ENCODE results near the gene AGFG2.
A peak's percentile ranks its signal among the peaks of the same experiment; 100 is the strongest.

AGFG2 gene

DNA sequence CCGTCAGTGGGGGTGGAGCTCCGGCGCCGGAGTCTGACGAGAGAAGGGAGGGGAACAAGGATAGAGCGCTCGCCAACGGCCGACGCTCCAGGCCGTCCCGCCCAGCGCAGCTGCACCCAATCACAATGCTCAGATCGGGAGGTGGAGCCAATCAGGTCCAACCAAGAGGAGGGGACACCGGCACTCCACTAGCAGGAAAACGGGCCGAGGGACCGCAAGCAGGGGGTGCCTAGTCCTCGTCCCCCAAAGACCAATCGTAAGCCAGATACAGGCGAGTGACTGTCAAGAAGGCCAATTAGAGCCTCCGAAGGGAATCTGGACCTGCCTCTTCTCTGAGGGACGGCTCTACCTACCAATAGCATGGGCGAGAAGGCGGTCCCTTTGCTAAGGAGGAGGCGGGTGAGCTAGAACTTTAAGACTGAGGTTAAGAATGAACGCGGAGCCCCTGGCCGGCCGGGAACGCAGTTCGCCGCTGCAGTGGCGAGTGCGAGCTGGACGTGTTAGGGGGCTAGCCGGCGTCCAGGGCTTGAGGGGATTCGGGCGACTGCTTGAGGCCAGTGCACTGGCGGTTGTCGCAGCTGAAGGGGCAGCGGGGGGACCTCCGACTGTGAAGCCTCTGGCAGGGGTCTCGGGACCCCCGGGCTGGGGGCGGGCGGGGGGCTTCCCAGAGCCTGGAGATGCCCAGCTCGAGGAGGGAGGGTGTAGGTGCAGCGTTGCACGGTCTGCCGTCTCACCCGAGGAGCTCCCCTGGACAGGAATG is 47.4 kb downstream of the AGFG2 start, which contains the start of gene FBXO24:
FBXO24 (plus strand) TSS at position 63 of the 760 bp plus-strand sequence; CDS start at position 361, 298 bp downstream.
- Mint-ChIP-seq H3K4me1 (ENCODE audit: low read depth) (peaks cover 59% of the 10 kb centered on the region), H3K36me3 (ENCODE audit: low read depth) (peaks cover 20% of the 10 kb centered on the region), H3K27ac (peak within 1 kb of the TSS; percentile 90), H3K27me3 (peaks cover 18% of the 10 kb centered on the region), H3K9me3 (no peaks in the 10 kb centered on the region), H3K4me3 (peak within 1 kb of the TSS; percentile 95)
- intact Hi-C loops (cut with micrococcal nuclease): loop anchor here (10.0 kb wide), 1 partner anchor 88 kb away; the partner anchor contains the start of gene GNB2

- Mint-ChIP-seq H3K36me3 (ENCODE audit: low read depth) (peaks cover 15% of the 10 kb centered on the region), H3K4me1 (ENCODE audit: low read depth) (peaks cover 47% of the 10 kb centered on the region), H3K9me3 (no peaks in the 10 kb centered on the region), H3K27ac (no peak overlapping the region), H3K4me3 (no peak overlapping the region), H3K27me3 (peaks cover 22% of the 10 kb centered on the region)
- intact Hi-C loops (cut with micrococcal nuclease): loop anchor here (1.0 to 10.0 kb wide), 2 partner anchors 24 to 86 kb away; partner anchors contain the start of gene GNB2
Observed at GRCh38 chr7:100588438-100588837, 49.4 kb downstream of the AGFG2 start.

- Mint-ChIP-seq H3K4me1 (ENCODE audit: low read depth) (peaks cover 40% of the 10 kb centered on the region), H3K4me3 (no peak overlapping the region), H3K36me3 (ENCODE audit: low read depth) (peaks cover 11% of the 10 kb centered on the region), H3K27me3 (peaks cover 24% of the 10 kb centered on the region), H3K27ac (no peak overlapping the region), H3K9me3 (no peaks in the 10 kb centered on the region)
- intact Hi-C loops (cut with micrococcal nuclease): loop anchor here (10.0 kb wide), 1 partner anchor 85 kb away; the partner anchor contains the start of gene GNB2
Observed at GRCh38 chr7:100589341-100589947, 50.4 kb downstream of the AGFG2 start.

DNA sequence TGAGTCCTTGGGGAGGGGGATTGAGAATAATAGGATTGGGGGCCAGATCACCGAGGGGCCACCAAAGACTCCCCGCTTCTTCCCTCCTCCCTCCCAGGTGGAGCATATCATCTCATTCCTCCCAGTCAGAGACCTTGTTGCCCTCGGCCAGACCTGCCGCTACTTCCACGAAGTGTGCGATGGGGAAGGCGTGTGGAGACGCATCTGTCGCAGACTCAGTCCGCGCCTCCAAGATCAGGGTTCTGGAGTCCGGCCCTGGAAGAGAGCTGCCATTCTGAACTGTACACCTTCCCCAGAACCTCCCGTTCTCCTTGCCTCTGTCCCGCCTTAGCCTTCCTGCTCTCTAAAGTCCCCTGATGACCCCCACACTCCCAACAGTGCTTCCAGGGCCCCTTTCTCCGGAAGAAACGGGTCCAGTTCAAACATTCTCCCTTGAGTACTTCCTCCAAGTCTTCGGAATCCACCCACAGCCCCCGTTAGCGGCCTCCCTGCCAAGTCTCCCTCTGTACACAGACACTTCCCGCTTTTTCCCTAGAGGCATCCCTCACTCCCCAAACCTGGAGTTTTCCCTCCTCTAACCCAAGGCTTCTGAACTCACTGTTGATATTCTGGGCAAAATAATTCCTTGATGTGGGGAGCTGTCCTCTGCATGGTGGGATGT is 51.2 kb downstream of the AGFG2 start:
- Mint-ChIP-seq H3K27me3 (peaks cover 26% of the 10 kb centered on the region), H3K4me1 (ENCODE audit: low read depth) (peaks cover 36% of the 10 kb centered on the region), H3K4me3 (peak overlapping the region; percentile 43), H3K9me3 (no peaks in the 10 kb centered on the region), H3K36me3 (ENCODE audit: low read depth) (peaks cover 6% of the 10 kb centered on the region), H3K27ac (peak overlapping the region; percentile 34)
- intact Hi-C loops (cut with micrococcal nuclease): no loop called here

DNA sequence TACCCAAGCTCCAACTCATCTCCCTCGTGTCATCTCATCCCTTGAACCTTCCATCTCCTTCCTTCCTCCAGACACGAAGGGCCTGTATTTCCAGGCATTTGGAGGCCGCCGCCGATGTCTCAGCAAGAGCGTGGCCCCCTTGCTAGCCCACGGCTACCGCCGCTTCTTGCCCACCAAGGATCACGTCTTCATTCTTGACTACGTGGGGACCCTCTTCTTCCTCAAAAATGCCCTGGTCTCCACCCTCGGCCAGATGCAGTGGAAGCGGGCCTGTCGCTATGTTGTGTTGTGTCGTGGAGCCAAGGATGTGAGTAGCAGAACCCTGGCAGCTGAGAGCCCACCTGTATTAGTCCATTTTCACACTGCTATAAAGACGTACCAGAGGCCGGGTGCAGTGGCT is 52.6 kb downstream of the AGFG2 start:
- no peak overlapping the region for H3K4me3 Mint-ChIP-seq
- H3K27ac Mint-ChIP-seq: no peak overlapping the region
- H3K9me3 Mint-ChIP-seq: no peaks in the 10 kb centered on the region
- H3K27me3 Mint-ChIP-seq: peaks cover 26% of the 10 kb centered on the region
- intact Hi-C loops (cut with micrococcal nuclease): no loop called here
- H3K36me3 Mint-ChIP-seq (ENCODE audit: low read depth): no peaks in the 10 kb centered on the region
- peaks cover 30% of the 10 kb centered on the region for H3K4me1 Mint-ChIP-seq (ENCODE audit: low read depth)

GRCh38 chr7:100595188-100595587 is 56.2 kb downstream of the AGFG2 start:
- Mint-ChIP-seq H3K27me3 (peaks cover 18% of the 10 kb centered on the region), H3K9me3 (no peaks in the 10 kb centered on the region), H3K36me3 (ENCODE audit: low read depth) (no peaks in the 10 kb centered on the region), H3K4me3 (no peak overlapping the region), H3K27ac (no peak overlapping the region), H3K4me1 (ENCODE audit: low read depth) (peaks cover 6% of the 10 kb centered on the region)
- intact Hi-C loops (cut with micrococcal nuclease): no loop called here

GRCh38 chr7:100598425-100598824 is 59.4 kb downstream of the AGFG2 start:
- Mint-ChIP-seq H3K9me3 (no peaks in the 10 kb centered on the region), H3K27ac (no peak overlapping the region), H3K27me3 (peaks cover 33% of the 10 kb centered on the region)

GRCh38 chr7:100599911-100600729 is 61.1 kb downstream of the AGFG2 start:
- intact Hi-C loops (cut with micrococcal nuclease): no loop called here
- no peaks in the 10 kb centered on the region for H3K9me3 Mint-ChIP-seq
- H3K4me3 Mint-ChIP-seq: no peak overlapping the region
- peaks cover 22% of the 10 kb centered on the region for H3K4me1 Mint-ChIP-seq (ENCODE audit: low read depth)
- H3K27ac Mint-ChIP-seq: no peak overlapping the region
- peaks cover 39% of the 10 kb centered on the region for H3K27me3 Mint-ChIP-seq
- no peaks in the 10 kb centered on the region for H3K36me3 Mint-ChIP-seq (ENCODE audit: low read depth)

More at GRCh38 chr7:100598425-100598824, 59.4 kb downstream of the AGFG2 start:
- intact Hi-C loops (cut with micrococcal nuclease): no loop called here
- Mint-ChIP-seq H3K36me3 (ENCODE audit: low read depth) (no peaks in the 10 kb centered on the region), H3K4me1 (ENCODE audit: low read depth) (peaks cover 9% of the 10 kb centered on the region), H3K4me3 (no peak overlapping the region)

DNA sequence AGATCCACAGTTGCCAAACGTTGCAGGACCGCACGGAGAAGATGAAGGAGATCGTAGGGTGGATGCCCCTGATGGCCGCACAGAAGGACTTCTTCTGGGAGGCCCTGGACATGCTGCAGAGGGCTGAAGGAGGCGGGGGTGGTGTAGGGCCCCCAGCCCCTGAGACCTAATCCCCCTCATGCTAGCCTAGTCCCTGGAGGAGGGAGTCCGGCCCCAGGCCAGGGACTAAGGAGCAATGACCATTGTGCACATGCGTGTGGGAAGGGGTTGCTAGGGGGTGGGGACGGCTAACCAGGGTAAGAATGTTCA is 61.7 kb downstream of the AGFG2 start:
- Mint-ChIP-seq H3K9me3 (no peaks in the 10 kb centered on the region), H3K4me3 (no peak overlapping the region), H3K27ac (no peak overlapping the region), H3K36me3 (ENCODE audit: low read depth) (no peaks in the 10 kb centered on the region), H3K4me1 (ENCODE audit: low read depth) (peaks cover 28% of the 10 kb centered on the region), H3K27me3 (peaks cover 44% of the 10 kb centered on the region)
- intact Hi-C loops (cut with micrococcal nuclease): no loop called here

DNA sequence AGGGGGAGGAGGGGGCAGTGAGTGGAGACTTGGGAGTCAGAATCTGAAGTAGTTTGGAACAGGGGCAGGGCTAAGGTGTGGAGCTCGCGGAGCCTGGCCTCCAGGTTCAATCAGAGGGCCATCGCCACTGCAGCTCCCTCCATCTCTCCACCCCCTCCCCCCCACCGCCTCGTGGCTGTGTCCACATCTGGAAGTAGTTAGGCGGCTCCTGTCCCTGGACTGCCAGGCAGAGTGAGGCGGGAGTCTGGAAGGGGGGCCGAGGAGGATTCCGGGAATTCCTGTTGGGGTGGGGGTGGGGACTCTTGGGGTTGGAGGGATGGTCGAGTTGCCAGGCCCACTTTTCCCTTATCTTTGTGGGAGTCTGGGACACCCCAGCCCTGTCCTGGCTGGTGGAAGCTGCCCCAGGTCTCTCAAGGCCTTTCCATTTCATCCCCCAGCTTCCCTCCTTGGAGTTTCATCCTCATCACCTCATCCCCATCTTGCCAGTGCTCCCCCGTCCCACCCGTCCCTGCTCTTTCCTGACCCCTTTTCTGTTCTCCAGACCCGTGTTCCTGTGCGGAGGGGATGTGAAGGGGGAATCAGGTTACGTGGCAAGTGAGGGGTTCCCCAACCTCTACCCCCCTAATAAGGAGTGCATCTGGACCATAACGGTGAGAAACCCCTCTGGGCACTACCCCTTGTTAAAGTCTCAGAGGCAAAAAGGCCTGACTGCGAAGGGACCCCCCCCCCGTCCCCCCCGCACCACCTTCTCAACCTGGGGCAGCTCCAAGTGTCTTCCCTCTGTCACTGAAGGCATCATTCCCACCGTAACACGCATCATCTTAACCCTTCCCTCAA is 64.1 kb downstream of the AGFG2 start:
- Mint-ChIP-seq H3K27ac (no peak overlapping the region), H3K27me3 (peaks cover 59% of the 10 kb centered on the region), H3K4me3 (no peak overlapping the region), H3K9me3 (no peaks in the 10 kb centered on the region), H3K4me1 (ENCODE audit: low read depth) (peaks cover 36% of the 10 kb centered on the region), H3K36me3 (ENCODE audit: low read depth) (no peaks in the 10 kb centered on the region)
- intact Hi-C loops (cut with micrococcal nuclease): no loop called here

DNA sequence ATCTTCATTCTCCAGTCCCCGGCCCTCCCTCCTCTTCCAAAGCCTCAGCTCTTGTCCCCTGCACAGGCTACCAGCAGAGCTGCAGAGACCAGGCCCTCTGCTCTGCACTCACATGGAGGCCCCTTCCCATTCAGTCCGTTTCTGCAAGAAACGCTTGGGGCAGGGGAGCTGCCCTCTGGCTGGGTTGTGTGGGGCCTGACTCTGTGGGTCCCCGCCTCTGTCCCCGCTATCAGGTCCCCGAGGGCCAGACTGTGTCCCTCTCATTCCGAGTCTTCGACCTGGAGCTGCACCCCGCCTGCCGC is 64.7 kb downstream of the AGFG2 start:
- no peaks in the 10 kb centered on the region for H3K9me3 Mint-ChIP-seq
- intact Hi-C loops (cut with micrococcal nuclease): no loop called here

GRCh38 chr7:100604028-100604975 is 65.3 kb downstream of the AGFG2 start:
- peaks cover 37% of the 10 kb centered on the region for H3K4me1 Mint-ChIP-seq (ENCODE audit: low read depth)
- H3K27me3 Mint-ChIP-seq: peaks cover 57% of the 10 kb centered on the region
- peak overlapping the region; percentile 43 for H3K27ac Mint-ChIP-seq
- no peaks in the 10 kb centered on the region for H3K36me3 Mint-ChIP-seq (ENCODE audit: low read depth)
- no peaks in the 10 kb centered on the region for H3K9me3 Mint-ChIP-seq
- H3K4me3 Mint-ChIP-seq: peak overlapping the region; percentile 81
- intact Hi-C loops (cut with micrococcal nuclease): no loop called here

More for the DNA sequence above, 64.7 kb downstream of the AGFG2 start:
- no peaks in the 10 kb centered on the region for H3K36me3 Mint-ChIP-seq (ENCODE audit: low read depth)
- H3K4me3 Mint-ChIP-seq: peak overlapping the region; percentile 81
- peak overlapping the region; percentile 43 for H3K27ac Mint-ChIP-seq
- H3K4me1 Mint-ChIP-seq (ENCODE audit: low read depth): peaks cover 36% of the 10 kb centered on the region
- H3K27me3 Mint-ChIP-seq: peaks cover 59% of the 10 kb centered on the region

All from dendritic cell treated with granulocyte-macrophage colony-stimulating factor and Interleukin-4, amounts not matched to agents 40 ng/mL and 50 ng/mL, for 4 days (primary cell).